ENCODE measurements around the gene ZFP90. TPM values are rescaled to one million over a fixed set of nuclear protein-coding genes. Genes with fewer than 3 reads are reported as not detected.

Gene ZFP90
- total RNA-seq, 4 donors from 2014 or later = 34.3 to 46.4 (median 38.7) TPM

GRCh38 chr16:68499006-68499405, 40.1 kb upstream of the ZFP90 start:
- Histone ChIP-seq H3K27ac (no peak overlapping the region), H3K9me3 (no peaks in the 10 kb centered on the region), H3K4me3 (replicated peaks in 1 of 3) (no peak overlapping the region), H3K36me3 (no peaks in the 10 kb centered on the region), H3K4me1 (no peaks in the 10 kb centered on the region), H3K27me3 (no peaks in the 10 kb centered on the region)
- TF ChIP-seq POLR2A (IDR thresholded peaks at IDR 0.05) = no peak
- TF ChIP-seq, protein P1, sequence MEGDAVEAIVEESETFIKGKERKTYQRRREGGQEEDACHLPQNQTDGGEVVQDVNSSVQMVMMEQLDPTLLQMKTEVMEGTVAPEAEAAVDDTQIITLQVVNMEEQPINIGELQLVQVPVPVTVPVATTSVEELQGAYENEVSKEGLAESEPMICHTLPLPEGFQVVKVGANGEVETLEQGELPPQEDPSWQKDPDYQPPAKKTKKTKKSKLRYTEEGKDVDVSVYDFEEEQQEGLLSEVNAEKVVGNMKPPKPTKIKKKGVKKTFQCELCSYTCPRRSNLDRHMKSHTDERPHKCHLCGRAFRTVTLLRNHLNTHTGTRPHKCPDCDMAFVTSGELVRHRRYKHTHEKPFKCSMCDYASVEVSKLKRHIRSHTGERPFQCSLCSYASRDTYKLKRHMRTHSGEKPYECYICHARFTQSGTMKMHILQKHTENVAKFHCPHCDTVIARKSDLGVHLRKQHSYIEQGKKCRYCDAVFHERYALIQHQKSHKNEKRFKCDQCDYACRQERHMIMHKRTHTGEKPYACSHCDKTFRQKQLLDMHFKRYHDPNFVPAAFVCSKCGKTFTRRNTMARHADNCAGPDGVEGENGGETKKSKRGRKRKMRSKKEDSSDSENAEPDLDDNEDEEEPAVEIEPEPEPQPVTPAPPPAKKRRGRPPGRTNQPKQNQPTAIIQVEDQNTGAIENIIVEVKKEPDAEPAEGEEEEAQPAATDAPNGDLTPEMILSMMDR (IDR thresholded peaks at IDR 0.05) = no peak
- intact Hi-C loops (cut with DNase I) = no loop called here
- 50 to 55% methylated on average over 5 of the region's 5 CpGs for WGBS, 2 donors
- no peak for DNase-seq

- TF ChIP-seq, protein P1 (IDR thresholded peaks at IDR 0.05) = no peak
- no peak for TF ChIP-seq POLR2A (IDR thresholded peaks at IDR 0.05)
Measured at GRCh38 chr16:68503334-68503733, 35.8 kb upstream of the ZFP90 start.

DNA sequence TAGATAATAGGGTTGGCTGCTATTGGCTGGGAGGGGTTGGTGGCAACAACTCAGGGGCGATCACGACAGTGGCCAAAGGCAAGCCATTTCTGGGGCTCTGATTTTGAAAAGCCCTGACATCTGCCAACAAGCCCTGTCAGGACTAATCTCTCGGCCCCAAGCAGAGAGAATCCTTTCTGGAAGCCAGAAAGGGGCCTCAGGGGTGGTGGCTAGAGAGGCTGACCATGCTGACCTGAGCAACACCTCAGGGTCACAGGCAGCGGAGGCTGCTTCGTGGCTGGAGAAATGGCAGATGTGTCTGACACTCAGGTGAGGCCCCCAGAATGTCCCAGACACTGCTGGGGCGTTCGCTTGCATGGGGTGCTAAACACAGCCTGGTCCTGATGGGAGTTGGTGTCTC, 35.0 kb upstream of the ZFP90 start:
- no peak for TF ChIP-seq POLR2A (IDR thresholded peaks at IDR 0.05)
- TF ChIP-seq, protein P1 (IDR thresholded peaks at IDR 0.05) = no peak
- Histone ChIP-seq H3K4me3 (replicated peaks in 1 of 3) (no peak overlapping the region), H3K27ac (no peak overlapping the region), H3K27me3 (no peaks in the 10 kb centered on the region), H3K36me3 (no peaks in the 10 kb centered on the region), H3K9me3 (no peaks in the 10 kb centered on the region), H3K4me1 (no peaks in the 10 kb centered on the region)
- DNase-seq = no peak
- WGBS, 2 donors = 84 to 90% methylated on average over 7 of the region's 7 CpGs
- intact Hi-C loops (cut with DNase I) = loop anchor here (10.0 kb wide), 1 partner anchor 259 kb away; the partner anchor contains the start of gene PLA2G15

More at GRCh38 chr16:68503334-68503733, 35.8 kb upstream of the ZFP90 start:
- DNase-seq = no peak
- no peaks in the 10 kb centered on the region for H3K36me3 ChIP-seq
- intact Hi-C loops (cut with DNase I) = loop anchor here (10.0 kb wide), 1 partner anchor 259 kb away; the partner anchor contains the start of gene PLA2G15
- no peaks in the 10 kb centered on the region for H3K4me1 ChIP-seq
- H3K27ac ChIP-seq = no peak overlapping the region
- H3K9me3 ChIP-seq = no peaks in the 10 kb centered on the region
- WGBS, 2 donors = 88 to 89% methylated on average over 3 of the region's 3 CpGs
- H3K4me3 ChIP-seq (replicated peaks in 1 of 3) = no peak overlapping the region
- H3K27me3 ChIP-seq = no peaks in the 10 kb centered on the region

- no peak for DNase-seq
- intact Hi-C loops (cut with DNase I) = loop anchor here (5.0 to 10.0 kb wide), 2 partner anchors 109 to 262 kb away; partner anchors contain the start of gene PLA2G15
- Histone ChIP-seq H3K27ac (no peak overlapping the region), H3K27me3 (no peaks in the 10 kb centered on the region), H3K4me1 (no peaks in the 10 kb centered on the region), H3K9me3 (no peaks in the 10 kb centered on the region), H3K36me3 (no peaks in the 10 kb centered on the region), H3K4me3 (replicated peaks in 1 of 3) (no peak overlapping the region)
- WGBS, 2 donors = 61 to 75% methylated on average over 8 to 10 of the region's 10 CpGs
- TF ChIP-seq, protein P1 (IDR thresholded peaks at IDR 0.05) = no peak
- TF ChIP-seq POLR2A (IDR thresholded peaks at IDR 0.05) = no peak
Measured at GRCh38 chr16:68506331-68507053, 32.6 kb upstream of the ZFP90 start.

DNA sequence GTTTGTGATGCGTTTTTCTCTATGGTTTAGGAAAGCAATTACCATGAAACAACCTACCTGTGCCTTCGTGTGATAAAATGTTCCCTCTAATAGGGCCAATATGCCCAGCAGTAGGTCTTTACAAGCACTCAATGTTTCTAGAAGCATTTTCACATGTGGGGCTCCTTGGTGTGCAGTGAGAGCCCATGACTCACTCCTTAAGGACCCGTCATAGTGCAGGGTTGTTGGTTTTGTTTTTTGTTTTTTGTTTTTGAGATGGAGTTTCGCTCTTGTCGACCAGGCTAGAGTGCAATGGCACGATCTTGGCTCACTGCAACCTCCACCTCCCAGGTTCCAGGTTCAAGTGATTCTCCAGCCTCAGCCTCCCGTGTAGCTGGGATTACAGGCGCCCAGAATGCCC, 31.1 kb upstream of the ZFP90 start:
- peaks cover 0 to 11% of the 10 kb centered on the region in 2 donors for H3K4me1 ChIP-seq
- intact Hi-C loops (cut with DNase I) = loop anchor here (5.0 to 10.0 kb wide), 2 partner anchors 111 to 263 kb away; partner anchors contain the start of gene PLA2G15
- no peak for DNase-seq
- no peaks in the 10 kb centered on the region for H3K36me3 ChIP-seq
- H3K9me3 ChIP-seq = no peaks in the 10 kb centered on the region
- H3K4me3 ChIP-seq (replicated peaks in 1 of 3) = no peak overlapping the region
- WGBS, 2 donors = 65 to 71% methylated on average over 8 of the region's 8 CpGs
- no peak overlapping the region for H3K27ac ChIP-seq
- TF ChIP-seq POLR2A (IDR thresholded peaks at IDR 0.05) = no peak
- TF ChIP-seq, protein P1 (IDR thresholded peaks at IDR 0.05) = no peak
- no peaks in the 10 kb centered on the region for H3K27me3 ChIP-seq
